GM12878 (cell line): Measurements from ENCODE around the gene LEKR1. TPM values are rescaled to one million over a fixed set of nuclear protein-coding genes. Genes with fewer than 3 reads are reported as not detected.

Experiments
- BMI1 ChIP-seq: fragments of 450-650 bp; IDR thresholded peaks from 2 replicates; pipeline ENCODE4 v1.6.1; 2016; ENCODE audit warnings: mild to moderate bottlenecking, moderate library complexity, borderline replicate concordance
- CUX1 ChIP-seq: IDR thresholded peaks from 2 replicates; pipeline ENCODE4 v1.6.1; 2012; ENCODE audit warnings: improper control_type of control experiment, low read depth, low read length; ENCODE audit not compliant: insufficient replicate concordance
- ESRRA ChIP-seq: IDR thresholded peaks from 2 replicates; pipeline ENCODE4 v1.6.1; 2012; ENCODE audit warnings: mild to moderate bottlenecking, low read length, improper control_type of control experiment
- NFYB ChIP-seq: IDR thresholded peaks from 2 replicates; pipeline ENCODE4 v1.6.1; 2011; ENCODE audit warnings: low read depth, mild to moderate bottlenecking, low read length, improper control_type of control experiment, moderate library complexity; ENCODE audit not compliant: insufficient read depth
- TBL1XR1 ChIP-seq: IDR thresholded peaks from 2 replicates; pipeline ENCODE4 v1.6.1; 2012; ENCODE audit warnings: low read depth, low read length, improper control_type of control experiment
- ZBED1 ChIP-seq: IDR thresholded peaks from 2 replicates; pipeline ENCODE4 v1.6.1; 2016; ENCODE audit warnings: borderline replicate concordance
- ZBTB40 ChIP-seq: fragments of 450-650 bp; IDR thresholded peaks from 2 replicates; pipeline ENCODE4 v1.6.1; 2016; ENCODE audit warnings: mild to moderate bottlenecking, moderate library complexity, borderline replicate concordance
- polyA plus RNA-seq, 11 experiments: library from polyadenylated mRNA; depleted of rRNA in 4 of 11; unstranded in 6 of 11; stranded (reverse) in 5 of 11; fragments of >200 nt; fragmentation: Nextera tagmentation in 4 of 11; fragmentation: Illumina TruSeq in 1 of 11; extraction: Ambion mirVana in 4 of 11; extraction: Trizol in 1 of 11; gene quantifications; 1 replicate in 1 of 11; 2 replicates in 10 of 11; pipeline versions ENCODE4 v1.2.1 to v1.2.3, GENCODE V29; 2011 to 2016; ENCODE audit warnings: inconsistent platforms in 2 of 11, missing spikeins in 2 of 11, low read depth in 1 of 11
- total RNA-seq, 4 experiments: library from RNA; depleted of rRNA in 3 of 4; stranded (reverse); fragments of >200 nt in 3 of 4; fragmentation: Illumina TruSeq in 1 of 4; extraction: Trizol in 1 of 4; gene quantifications; 2 replicates each; pipeline versions ENCODE4 v1.2.1 to v1.2.3, GENCODE V29; 2013 to 2021

LEKR1 gene
- total and polyA plus RNA-seq, 10 of the 15 experiments (the other 5 are each of a cell fraction or from before 2014, with no cell fraction given), result 0.48 to 3.2 (median 1.3) TPM

GRCh38 chr3:156781310-156782230 is 44.6 kb upstream of the LEKR1 start (continued):
- TF ChIP-seq ZBTB40 (no peak), NFYB (no peak), ZBED1 (no peak), BMI1 (no peak), CUX1 (no peak), ESRRA (no peak), TBL1XR1 (no peak)
- TF ChIP-seq, all 136 proteins: peak for 0
